Suppressor macrophage (primary cell): Measurements from ENCODE around the gene DYRK1B.
"Not testable (repeated sequence)": the region's sequence is repeated elsewhere in the genome, so short reads cannot be mapped to it uniquely, and the experiment has no call there.

ENCODE experiments used
- DNase-seq, 4 experiments: peaks; one replicate each; pipeline ENCODE4 v3.0.0-alpha.2; 2020 to 2022

Gene DYRK1B

GRCh38 chr19:39829702-39830275 is 4.2 kb downstream of the DYRK1B start:
- no peak for DNase-seq

GRCh38 chr19:39828654-39829032 is 5.3 kb downstream of the DYRK1B start:
- DNase-seq = peak in 1 of 4 experiments; percentile 24

GRCh38 chr19:39828015-39828653 is 5.8 kb downstream of the DYRK1B start:
- no peak for DNase-seq

- DNase-seq = no peak
These were observed 6.7 kb downstream of the DYRK1B start for GRCh38 chr19:39827216-39827615.

GRCh38 chr19:39826311-39826945 is 7.5 kb downstream of the DYRK1B start:
- DNase-seq = no peak

DNA sequence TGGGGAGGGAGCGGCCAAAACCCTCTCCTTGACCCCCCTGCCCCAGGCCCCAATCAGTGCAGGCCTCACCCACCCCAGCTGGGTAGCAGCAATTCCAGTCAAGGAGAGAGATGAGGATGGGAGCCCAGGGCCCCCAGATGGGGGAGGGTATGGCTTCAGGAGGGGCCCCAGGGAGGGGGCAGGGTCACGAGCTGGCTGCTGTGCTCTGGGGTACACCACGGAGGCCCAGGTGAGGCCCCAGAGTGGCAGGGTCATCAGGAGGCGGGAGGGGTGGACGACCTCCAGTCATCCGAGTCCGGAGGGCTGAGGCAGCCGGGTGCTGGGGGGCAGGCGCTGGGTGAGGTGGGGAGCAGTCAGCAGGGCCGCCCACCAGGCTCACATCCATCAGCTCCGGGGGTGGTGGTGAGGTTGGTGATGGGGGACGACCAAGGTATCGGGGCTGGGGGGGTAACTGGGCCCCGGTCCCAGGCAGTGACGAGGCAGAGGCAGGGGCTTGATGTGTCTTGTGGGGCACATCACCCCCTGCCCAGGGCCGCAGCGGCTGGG is 8.4 kb downstream of the DYRK1B start:
- no peak for DNase-seq

- no peak for DNase-seq
These were observed 8.9 kb downstream of the DYRK1B start for GRCh38 chr19:39825093-39825463.

DNA sequence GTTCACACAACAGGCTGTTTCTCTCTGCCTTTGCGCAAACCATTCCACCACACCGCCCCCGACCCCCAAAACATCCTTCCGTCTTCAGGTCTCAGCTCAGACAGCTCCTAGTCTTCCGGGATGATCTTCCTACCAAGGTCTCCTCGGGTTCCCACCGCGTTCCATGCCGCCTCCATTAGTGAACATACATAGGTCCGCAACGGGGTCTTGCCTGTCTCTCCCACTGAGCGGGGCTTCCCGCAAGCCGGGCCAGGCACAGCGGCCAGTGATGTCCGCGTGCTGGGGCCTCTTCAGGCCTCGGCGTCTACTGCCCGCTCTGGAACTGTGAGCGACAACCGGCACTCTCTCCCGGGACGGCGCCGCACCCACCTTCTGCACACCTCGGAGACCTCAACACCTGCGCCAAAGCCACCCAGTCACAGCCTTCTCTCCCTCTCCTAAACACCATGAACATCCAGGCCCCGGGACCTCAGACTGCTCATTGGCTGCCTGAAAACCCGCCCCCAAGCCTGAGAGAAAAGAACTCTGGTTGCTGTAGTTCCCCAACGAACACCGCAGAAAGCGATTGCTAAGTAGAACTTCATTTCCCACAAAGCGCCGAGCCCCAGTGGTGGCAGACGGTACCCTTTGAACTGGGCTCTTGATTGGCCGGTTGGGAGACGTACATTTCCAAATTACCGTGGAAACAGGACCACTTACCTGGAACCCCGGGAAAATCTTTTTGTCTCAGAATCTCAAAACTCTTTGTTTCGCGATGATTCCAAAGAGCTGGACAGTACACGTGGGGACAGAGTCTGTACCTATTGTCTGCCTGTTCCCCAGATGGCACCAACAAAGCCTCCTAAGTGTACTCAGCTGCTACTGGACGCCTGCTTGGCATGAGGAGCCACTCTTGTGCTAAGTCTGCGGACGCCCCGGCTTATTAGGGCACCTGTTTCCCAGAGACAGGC is 9.5 kb downstream of the DYRK1B start:
- peak; percentile 88 to 95 (median 90) for DNase-seq

DNA sequence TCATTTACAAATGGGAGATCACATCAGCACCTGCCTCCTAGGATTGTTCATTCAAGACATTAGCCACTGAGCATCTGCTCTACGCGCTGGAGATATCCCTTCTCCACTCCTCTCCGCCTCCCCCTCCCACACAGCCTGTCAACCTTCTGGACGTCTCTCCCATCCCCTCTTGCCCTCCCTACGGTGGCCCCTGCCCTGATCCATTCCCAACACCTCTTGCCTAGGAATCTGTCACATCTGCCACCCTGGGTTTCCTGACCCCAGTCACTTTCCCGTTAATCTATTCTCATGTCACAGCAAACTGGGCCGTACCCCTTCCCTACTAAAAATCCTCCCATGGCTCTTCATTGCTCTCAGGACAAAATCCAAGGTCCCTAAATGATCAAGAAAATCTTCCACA is 10.3 kb downstream of the DYRK1B start:
- no peak for DNase-seq

DNA sequence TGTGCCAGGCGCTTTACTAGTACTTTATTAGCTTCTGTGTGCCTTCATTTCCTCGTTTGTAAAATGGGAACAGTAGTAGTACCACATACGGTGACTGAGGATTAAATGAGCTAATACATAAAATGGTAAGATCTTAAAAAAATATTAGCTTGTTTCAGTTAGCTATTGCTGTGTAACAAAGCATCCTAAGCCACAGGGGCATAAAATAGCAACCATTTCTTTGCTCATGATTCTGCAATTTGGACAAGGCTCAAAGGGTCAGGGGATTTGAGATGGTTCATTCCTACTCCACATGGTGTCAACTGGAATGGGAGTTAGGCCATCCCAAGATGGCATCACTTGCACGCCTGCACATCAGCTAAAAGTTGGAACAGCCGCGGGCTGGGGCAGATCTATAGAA is 13.3 kb downstream of the DYRK1B start:
- no peak for DNase-seq

- DNase-seq = no peak
These were observed 14.2 kb downstream of the DYRK1B start for GRCh38 chr19:39819786-39820185.

- DNase-seq = no peak
These were observed 15.3 kb downstream of the DYRK1B start for GRCh38 chr19:39818626-39819097.

- no peak for DNase-seq
These were observed 15.9 kb downstream of the DYRK1B start for GRCh38 chr19:39817888-39818561.

DNA sequence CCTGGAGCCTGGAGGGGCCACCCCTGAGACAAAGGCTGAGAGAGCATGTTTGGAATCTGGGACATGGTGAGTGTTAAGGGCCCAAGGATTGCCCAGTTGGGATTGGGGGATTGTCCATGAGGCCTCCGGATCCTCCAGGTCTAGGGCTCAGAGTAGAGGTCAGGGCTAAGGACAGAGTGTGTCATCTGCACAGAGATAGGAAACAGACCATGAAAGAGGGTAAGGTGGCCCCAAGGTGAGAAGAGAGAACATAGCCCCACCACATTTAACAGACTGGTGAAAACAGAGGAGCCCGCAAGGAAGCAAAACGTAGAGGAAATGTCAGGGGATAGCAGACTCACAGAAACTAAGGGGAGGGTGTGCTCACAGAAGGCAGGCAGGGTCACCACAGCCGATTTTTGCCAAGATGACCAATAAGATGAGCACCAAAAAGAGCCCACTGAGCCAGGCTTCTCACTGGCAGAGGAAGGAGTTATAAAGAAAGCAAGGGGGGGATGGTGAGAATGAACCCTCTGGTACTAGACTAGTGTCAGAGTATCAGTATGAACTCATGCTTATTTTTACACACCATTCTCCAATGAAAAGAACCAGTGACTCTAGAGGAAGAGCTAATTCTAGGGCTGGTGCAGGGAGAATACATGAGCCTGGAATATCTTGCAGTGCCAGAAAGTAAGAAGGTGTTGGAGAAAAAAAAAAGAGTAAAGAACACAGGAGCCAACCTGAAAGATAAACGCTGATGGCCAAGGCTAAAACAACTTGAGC is 17.5 kb downstream of the DYRK1B start:
- no peak for DNase-seq

- no peak for DNase-seq
These were observed 19.4 kb downstream of the DYRK1B start for GRCh38 chr19:39814595-39814994.

GRCh38 chr19:39814111-39814510 is 19.9 kb downstream of the DYRK1B start:
- not testable (repeated sequence) for DNase-seq

- DNase-seq = no peak
These were observed 20.5 kb downstream of the DYRK1B start for GRCh38 chr19:39813264-39813993.

GRCh38 chr19:39811064-39811463 is 22.9 kb downstream of the DYRK1B start:
- DNase-seq = no peak

DNA sequence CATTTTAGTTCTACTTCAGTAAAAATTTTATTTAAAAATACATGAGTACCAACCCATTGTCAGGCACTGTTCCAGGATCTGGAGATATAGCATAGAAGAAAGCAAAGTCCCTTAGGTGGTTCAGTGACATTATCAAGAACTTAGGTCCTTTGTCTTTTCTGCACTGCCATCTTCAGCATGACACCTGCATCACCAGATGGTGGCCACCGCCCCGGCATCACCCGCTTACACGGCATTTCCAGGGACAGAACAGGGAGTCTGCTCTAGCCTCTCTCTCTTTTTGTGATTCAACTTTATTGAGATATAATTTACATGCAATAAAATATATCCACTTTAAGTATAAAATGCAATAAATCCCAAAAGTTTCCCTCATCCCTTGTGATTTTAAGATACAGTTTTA is 23.5 kb downstream of the DYRK1B start:
- no peak for DNase-seq

GRCh38 chr19:39809368-39809767 is 24.6 kb downstream of the DYRK1B start:
- DNase-seq = no peak

DNA sequence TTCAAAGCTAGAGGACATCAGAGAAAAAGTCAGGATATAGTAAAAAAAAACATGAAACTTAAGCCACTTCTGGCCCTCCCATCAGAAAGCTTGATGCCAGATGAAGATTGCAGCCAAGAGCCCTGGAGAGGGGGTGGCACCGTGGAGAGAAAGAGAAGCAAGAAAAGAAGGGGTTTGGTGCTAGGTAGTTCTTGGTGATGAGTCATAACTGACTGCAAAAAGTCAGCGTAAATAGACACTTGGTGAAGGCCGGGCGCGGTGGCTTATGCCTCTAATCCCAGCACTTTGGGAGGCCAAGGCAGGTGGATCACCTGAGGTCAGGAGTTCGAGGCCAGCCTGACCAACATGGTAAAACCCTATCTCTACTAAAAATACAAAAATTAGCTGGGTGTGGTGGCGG is 25.3 kb downstream of the DYRK1B start:
- not testable (repeated sequence) for DNase-seq
